WI38 (cell line): ENCODE data around the gene FLNC.
A peak's percentile ranks its signal among the peaks of the same experiment; 100 is the strongest.

Experiments
- H3K4me3 ChIP-seq: 2 replicates; pipeline ENCODE4 v1.5.1; 2011; ENCODE audit warnings: low read depth, mild to moderate bottlenecking, control low read depth, low read length
- CTCF ChIP-seq: IDR thresholded peaks from 2 replicates; pipeline ENCODE4 v1.5.1; 2012; ENCODE audit warnings: low read depth, mild to moderate bottlenecking, control low read depth, low read length

Gene FLNC

GRCh38 chr7:128867241-128867640, 37.0 kb downstream of the FLNC start:
- H3K4me3 ChIP-seq: no peak overlapping the region
- TF ChIP-seq CTCF: no peak

GRCh38 chr7:128867842-128868623, 37.8 kb downstream of the FLNC start:
- no peak for TF ChIP-seq CTCF
- no peak overlapping the region for H3K4me3 ChIP-seq

GRCh38 chr7:128868624-128869137, 38.5 kb downstream of the FLNC start:
- H3K4me3 ChIP-seq: peak overlapping the region; percentile 48; the same call in 1 of the 2 replicates

GRCh38 chr7:128869138-128869943, 39.1 kb downstream of the FLNC start:
- peak overlapping the region; percentile 48 for H3K4me3 ChIP-seq
- TF ChIP-seq CTCF: no peak

More at GRCh38 chr7:128868624-128869137, 38.5 kb downstream of the FLNC start:
- no peak for TF ChIP-seq CTCF

GRCh38 chr7:128869944-128870285, 39.7 kb downstream of the FLNC start:
- no peak for TF ChIP-seq CTCF
- H3K4me3 ChIP-seq: peak overlapping the region; percentile 48

GRCh38 chr7:128871050-128871449, 40.8 kb downstream of the FLNC start:
- no peak for TF ChIP-seq CTCF
- no peak overlapping the region for H3K4me3 ChIP-seq

GRCh38 chr7:128872394-128872824, 42.2 kb downstream of the FLNC start:
- no peak overlapping the region for H3K4me3 ChIP-seq
- TF ChIP-seq CTCF: no peak
